ENCODE results near the gene C5orf46.
"Not testable (repeated sequence)": the region's sequence is repeated elsewhere in the genome, so short reads cannot be mapped to it uniquely, and the experiment has no call there.

C5orf46 gene

DNA sequence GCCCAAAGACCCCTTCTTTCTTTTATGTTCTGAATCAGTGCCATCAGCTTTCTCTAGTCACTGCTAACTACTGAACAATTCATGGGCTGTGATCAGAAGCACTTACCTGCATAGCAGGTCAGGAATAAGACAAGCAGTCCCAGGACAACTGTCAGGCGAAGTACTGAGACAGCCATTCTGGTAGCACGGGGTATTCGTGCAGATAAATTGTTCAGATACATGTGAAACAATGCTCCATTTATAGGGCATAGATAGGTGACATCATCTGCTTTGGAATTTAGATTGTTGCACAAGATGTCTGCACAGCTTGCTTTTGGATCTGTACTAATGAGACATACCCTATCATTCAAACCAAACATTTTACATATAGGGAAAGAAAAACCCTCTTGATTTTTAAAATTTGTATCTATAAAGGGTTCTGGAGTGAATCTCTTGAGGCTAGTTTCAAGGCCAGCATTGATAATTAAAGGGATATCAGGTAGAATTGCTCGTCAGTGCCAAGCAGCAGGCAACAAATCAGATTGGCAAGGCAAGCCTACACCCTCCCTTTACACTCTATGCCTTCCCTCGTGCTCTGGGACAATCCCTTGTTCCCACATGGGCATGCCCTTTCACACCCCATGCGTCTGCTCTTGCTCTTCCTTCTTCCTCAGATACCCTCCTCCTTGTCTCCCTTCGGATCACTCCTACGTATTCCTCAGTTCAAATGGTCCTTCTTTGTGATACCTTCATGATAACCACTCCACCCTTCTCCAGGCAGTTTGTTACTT is at the start of gene C5orf46:
C5orf46 (minus strand) TSS at position 213 of the 770 bp plus-strand sequence; CDS start at position 176, 37 bp downstream.
- no peak for DNase-seq (ENCODE audit: low read depth in 3 of 3)

- no peak for DNase-seq (ENCODE audit: low read depth in 3 of 3)
These were observed 48.6 kb upstream of the C5orf46 start for GRCh38 chr5:147954971-147955370.

- DNase-seq (ENCODE audit: low read depth in 3 of 3): no peak
These were observed 43.6 kb upstream of the C5orf46 start for GRCh38 chr5:147949711-147950573.

GRCh38 chr5:147946658-147947274 is 40.4 kb upstream of the C5orf46 start:
- not testable (repeated sequence) for DNase-seq (ENCODE audit: low read depth in 3 of 3)

- no peak for DNase-seq (ENCODE audit: low read depth in 3 of 3)
These were observed 33.2 kb upstream of the C5orf46 start for GRCh38 chr5:147939431-147940114.

GRCh38 chr5:147935032-147935431 is 28.7 kb upstream of the C5orf46 start:
- DNase-seq (ENCODE audit: low read depth in 3 of 3): no peak

GRCh38 chr5:147930769-147931168 is 24.4 kb upstream of the C5orf46 start:
- DNase-seq (ENCODE audit: low read depth in 3 of 3): no peak

DNA sequence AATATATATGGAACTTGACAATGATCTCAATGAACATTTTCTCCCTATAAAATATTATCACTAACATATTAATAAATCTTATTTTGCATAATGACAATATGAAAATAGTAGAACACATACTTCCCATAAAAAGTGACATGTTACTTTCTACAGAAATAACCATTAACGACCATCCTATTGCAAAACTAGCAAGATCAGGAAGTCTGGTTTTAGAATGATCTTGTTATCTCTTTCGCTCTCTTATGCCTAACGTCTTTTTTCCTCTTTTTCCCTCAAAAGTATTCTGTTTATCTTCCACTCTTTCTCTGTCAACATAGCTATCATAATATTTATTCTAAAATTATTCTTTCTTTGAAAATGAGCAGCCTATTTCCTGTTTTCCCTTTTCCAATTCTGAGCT is 21.6 kb upstream of the C5orf46 start:
- DNase-seq (ENCODE audit: low read depth in 3 of 3): no peak

DNA sequence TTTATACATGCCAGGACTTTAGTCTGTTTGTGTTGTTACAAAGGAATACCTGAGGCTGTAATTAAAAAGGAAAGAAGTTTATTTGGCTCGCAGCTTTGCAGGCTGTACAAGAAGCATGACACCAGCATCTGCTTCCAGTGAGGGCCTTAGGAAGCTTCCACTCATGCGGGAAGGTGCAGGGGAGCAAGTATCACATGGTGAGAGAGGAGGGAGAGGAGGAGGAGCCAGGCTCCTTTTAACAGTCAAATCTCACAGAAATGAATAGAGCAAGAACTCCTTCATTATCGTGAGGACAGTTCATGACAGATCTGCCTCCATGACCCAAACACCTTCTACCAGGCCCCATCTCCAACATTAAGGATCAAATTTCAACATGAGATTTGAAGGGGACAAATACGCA is 18.7 kb upstream of the C5orf46 start:
- DNase-seq (ENCODE audit: low read depth in 3 of 3): no peak

- no peak for DNase-seq (ENCODE audit: low read depth in 3 of 3)
These were observed 14.8 kb upstream of the C5orf46 start for GRCh38 chr5:147921136-147921535.

GRCh38 chr5:147920420-147921030 is 14.2 kb upstream of the C5orf46 start:
- DNase-seq (ENCODE audit: low read depth in 3 of 3): no peak

DNA sequence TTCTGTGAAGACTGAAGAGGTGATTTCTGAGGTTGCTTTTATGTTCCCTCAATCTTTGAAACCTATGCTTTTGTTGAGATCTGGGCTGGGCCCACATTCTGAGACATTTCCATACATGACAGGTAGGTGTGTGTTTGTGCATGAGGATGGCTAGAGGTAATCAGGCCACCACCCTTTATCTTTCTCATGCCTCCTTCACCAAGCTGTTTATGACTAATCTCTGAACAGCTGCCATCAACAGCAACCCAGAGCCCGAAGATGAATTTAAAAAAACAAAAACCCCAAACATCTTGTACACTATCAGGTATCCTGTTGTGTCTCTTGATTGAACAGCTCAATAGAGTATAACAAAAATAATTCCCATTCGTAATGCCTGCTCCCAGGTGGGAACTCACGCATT is 12.6 kb upstream of the C5orf46 start:
- DNase-seq (ENCODE audit: low read depth in 3 of 3): no peak

GRCh38 chr5:147918101-147918685 is 11.9 kb upstream of the C5orf46 start:
- DNase-seq (ENCODE audit: low read depth in 3 of 3): no peak

- DNase-seq (ENCODE audit: low read depth in 3 of 3): no peak
These were observed 7.4 kb upstream of the C5orf46 start for GRCh38 chr5:147913786-147914185.

GRCh38 chr5:147912011-147912410 is 5.7 kb upstream of the C5orf46 start:
- no peak for DNase-seq (ENCODE audit: low read depth in 3 of 3)

DNA sequence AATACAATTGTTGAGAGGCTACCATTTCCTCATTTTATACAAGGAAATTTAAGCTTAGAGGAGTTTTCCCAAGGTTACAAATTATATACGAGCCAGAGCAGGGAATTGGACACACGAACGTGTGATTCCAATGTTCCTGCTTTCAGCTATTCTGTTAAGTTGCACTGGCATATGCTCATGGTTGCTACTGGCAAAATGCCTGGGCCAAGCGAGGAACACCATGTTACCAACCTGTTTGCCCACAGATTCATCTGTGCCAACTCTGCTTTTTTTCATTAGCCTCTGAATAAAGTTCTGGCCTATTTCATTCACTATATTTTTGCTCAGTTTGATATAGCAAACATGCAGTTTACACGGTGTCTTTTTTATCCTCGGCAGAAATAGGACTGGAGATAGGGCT is 5.1 kb upstream of the C5orf46 start:
- no peak for DNase-seq (ENCODE audit: low read depth in 3 of 3)

GRCh38 chr5:147904110-147904509 is 2.2 kb downstream of the C5orf46 start:
- DNase-seq (ENCODE audit: low read depth in 3 of 3): no peak

- no peak for DNase-seq (ENCODE audit: low read depth in 3 of 3)
These were observed 3.7 kb downstream of the C5orf46 start for GRCh38 chr5:147902609-147903115.

GRCh38 chr5:147901599-147902039 is 4.7 kb downstream of the C5orf46 start:
- no peak for DNase-seq (ENCODE audit: low read depth in 3 of 3)

DNA sequence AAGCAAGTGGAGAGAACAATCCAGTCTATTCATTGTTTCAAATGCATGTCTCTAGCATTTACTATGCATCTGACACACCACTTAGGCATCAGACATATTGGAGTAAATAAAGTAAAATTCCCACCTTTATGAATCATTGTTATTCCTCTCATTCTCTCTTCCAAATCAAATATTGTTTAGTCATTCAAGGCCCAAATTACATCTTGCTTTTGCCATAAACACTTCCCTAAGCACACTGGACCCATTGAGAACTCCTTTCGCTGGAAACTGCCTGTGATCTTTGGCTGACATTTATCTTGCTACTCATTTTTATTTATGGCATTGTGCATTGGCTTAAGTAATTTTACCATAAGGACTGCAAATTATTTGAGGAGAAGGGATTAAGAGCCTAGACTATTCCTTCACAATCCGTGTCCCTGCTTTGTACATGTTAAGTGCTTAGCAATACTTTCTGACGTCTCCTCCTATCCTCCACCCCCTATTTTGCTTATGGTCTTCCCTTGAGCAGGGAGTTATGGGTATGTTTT is 7.4 kb downstream of the C5orf46 start:
- DNase-seq (ENCODE audit: low read depth in 3 of 3): no peak
